IPS-15b (cell line): ENCODE measurements around the gene PTGR2.
"Not testable (repeated sequence)": the region's sequence is repeated elsewhere in the genome, so short reads cannot be mapped to it uniquely, and the experiment has no call there.

ENCODE experiments used
- H3K27me3 ChIP-seq: one replicate; pipeline ENCODE4 v1.6.1; 2013; ENCODE audit warnings: low read length; ENCODE audit not compliant: control insufficient read depth, insufficient read depth
- H3K36me3 ChIP-seq: one replicate; pipeline ENCODE4 v1.6.1; 2013; ENCODE audit warnings: low read length; ENCODE audit not compliant: control insufficient read depth, insufficient read depth
- H3K4me1 ChIP-seq: one replicate; pipeline ENCODE4 v1.6.1; 2013; ENCODE audit warnings: mild to moderate bottlenecking, low read length; ENCODE audit not compliant: control insufficient read depth, insufficient read depth
- H3K4me3 ChIP-seq: one replicate; pipeline ENCODE4 v1.5.1; 2013; ENCODE audit warnings: low read depth, low read length
- H3K9ac ChIP-seq: one replicate; pipeline ENCODE4 v1.6.1; 2013; ENCODE audit warnings: low read depth, mild to moderate bottlenecking, low read length
- H3K9me3 ChIP-seq: one replicate; pipeline ENCODE4 v1.6.1; 2013; ENCODE audit warnings: mild to moderate bottlenecking, low read length; ENCODE audit not compliant: control insufficient read depth, insufficient read depth

Gene PTGR2

GRCh38 chr14:73818821-73819220 is 32.8 kb upstream of the PTGR2 start:
- peaks cover 2% of the 10 kb centered on the region for H3K27me3 ChIP-seq
- H3K9ac ChIP-seq = no peak overlapping the region
- H3K4me3 ChIP-seq = no peak overlapping the region
- H3K9me3 ChIP-seq = no peaks in the 10 kb centered on the region
- H3K36me3 ChIP-seq = no peaks in the 10 kb centered on the region
- H3K4me1 ChIP-seq = no peaks in the 10 kb centered on the region

GRCh38 chr14:73820631-73821030 is 31.0 kb upstream of the PTGR2 start:
- no peak overlapping the region for H3K9ac ChIP-seq
- no peak overlapping the region for H3K4me3 ChIP-seq
- H3K36me3 ChIP-seq = no peaks in the 10 kb centered on the region
- no peaks in the 10 kb centered on the region for H3K27me3 ChIP-seq
- H3K9me3 ChIP-seq = no peaks in the 10 kb centered on the region
- no peaks in the 10 kb centered on the region for H3K4me1 ChIP-seq

- Histone ChIP-seq H3K9me3 (no peaks in the 10 kb centered on the region), H3K36me3 (no peaks in the 10 kb centered on the region), H3K4me1 (no peaks in the 10 kb centered on the region), H3K9ac (no peak overlapping the region), H3K4me3 (no peak overlapping the region), H3K27me3 (no peaks in the 10 kb centered on the region)
Observed at GRCh38 chr14:73823339-73823885, 28.2 kb upstream of the PTGR2 start.

- no peaks in the 10 kb centered on the region for H3K4me1 ChIP-seq
- no peaks in the 10 kb centered on the region for H3K36me3 ChIP-seq
- H3K27me3 ChIP-seq = no peaks in the 10 kb centered on the region
- H3K4me3 ChIP-seq = no peak overlapping the region
- H3K9ac ChIP-seq = no peak overlapping the region
- no peaks in the 10 kb centered on the region for H3K9me3 ChIP-seq
Observed at GRCh38 chr14:73824127-73824526, 27.5 kb upstream of the PTGR2 start.

GRCh38 chr14:73824536-73824935 is 27.1 kb upstream of the PTGR2 start:
- Histone ChIP-seq H3K4me1 (no peaks in the 10 kb centered on the region), H3K36me3 (no peaks in the 10 kb centered on the region), H3K9ac (no peak overlapping the region), H3K4me3 (no peak overlapping the region), H3K9me3 (no peaks in the 10 kb centered on the region), H3K27me3 (no peaks in the 10 kb centered on the region)

GRCh38 chr14:73825551-73826188 is 26.0 kb upstream of the PTGR2 start:
- no peaks in the 10 kb centered on the region for H3K9me3 ChIP-seq
- H3K4me1 ChIP-seq = no peaks in the 10 kb centered on the region
- no peak overlapping the region for H3K9ac ChIP-seq
- no peaks in the 10 kb centered on the region for H3K36me3 ChIP-seq
- H3K4me3 ChIP-seq = no peak overlapping the region
- H3K27me3 ChIP-seq = no peaks in the 10 kb centered on the region

- not testable (repeated sequence) for H3K4me3 ChIP-seq, H3K9me3 ChIP-seq, H3K36me3 ChIP-seq, H3K4me1 ChIP-seq, H3K9ac ChIP-seq, H3K27me3 ChIP-seq
Observed at GRCh38 chr14:73827190-73827589, 24.4 kb upstream of the PTGR2 start.

GRCh38 chr14:73829071-73829470 is 22.6 kb upstream of the PTGR2 start:
- Histone ChIP-seq H3K36me3 (no peaks in the 10 kb centered on the region), H3K9ac (no peak overlapping the region), H3K4me3 (no peak overlapping the region), H3K27me3 (no peaks in the 10 kb centered on the region), H3K9me3 (no peaks in the 10 kb centered on the region), H3K4me1 (peaks cover 8% of the 10 kb centered on the region)

- H3K9ac ChIP-seq = no peak overlapping the region
- H3K27me3 ChIP-seq = no peaks in the 10 kb centered on the region
Observed at GRCh38 chr14:73829526-73830431, 21.9 kb upstream of the PTGR2 start.

GRCh38 chr14:73833034-73833433 is 18.6 kb upstream of the PTGR2 start:
- Histone ChIP-seq H3K9me3 (no peaks in the 10 kb centered on the region), H3K27me3 (no peaks in the 10 kb centered on the region), H3K36me3 (no peaks in the 10 kb centered on the region), H3K9ac (no peak overlapping the region), H3K4me3 (no peak overlapping the region), H3K4me1 (peaks cover 17% of the 10 kb centered on the region)

More at GRCh38 chr14:73829526-73830431, 21.9 kb upstream of the PTGR2 start:
- peaks cover 13% of the 10 kb centered on the region for H3K4me1 ChIP-seq
- H3K36me3 ChIP-seq = no peaks in the 10 kb centered on the region
- H3K4me3 ChIP-seq = no peak overlapping the region
- H3K9me3 ChIP-seq = no peaks in the 10 kb centered on the region

GRCh38 chr14:73833530-73834260 is 17.9 kb upstream of the PTGR2 start:
- Histone ChIP-seq H3K4me1 (peaks cover 17% of the 10 kb centered on the region), H3K27me3 (no peaks in the 10 kb centered on the region), H3K9ac (no peak overlapping the region), H3K4me3 (no peak overlapping the region), H3K36me3 (no peaks in the 10 kb centered on the region), H3K9me3 (no peaks in the 10 kb centered on the region)
